Activated naive CD4-positive, alpha-beta T cell (primary cell): ENCODE data around the gene CAMKMT.

Experiments used
- DNase-seq, 4 experiments: peaks; one replicate each; lab custom pipeline; 2025; lab: John Stamatoyannopoulos, UW

CAMKMT gene

GRCh38 chr2:44691174-44691785, 329.5 kb downstream of the CAMKMT start:
- no peak for DNase-seq

GRCh38 chr2:44692821-44693220, 331.1 kb downstream of the CAMKMT start:
- no peak for DNase-seq

GRCh38 chr2:44700824-44701223, 339.1 kb downstream of the CAMKMT start:
- no peak for DNase-seq

- DNase-seq: no peak
These were observed 343.6 kb downstream of the CAMKMT start for GRCh38 chr2:44705356-44705755.

- no peak for DNase-seq
These were observed 344.2 kb downstream of the CAMKMT start for GRCh38 chr2:44705876-44706480.

GRCh38 chr2:44706681-44707553, 345.2 kb downstream of the CAMKMT start:
- DNase-seq: no peak

- no peak for DNase-seq
These were observed 346.4 kb downstream of the CAMKMT start for GRCh38 chr2:44707945-44708660.

- no peak for DNase-seq
These were observed 346.9 kb downstream of the CAMKMT start for GRCh38 chr2:44708661-44709000.

- no peak for DNase-seq
These were observed 351.4 kb downstream of the CAMKMT start for GRCh38 chr2:44713170-44713569.

GRCh38 chr2:44715671-44716081, 353.9 kb downstream of the CAMKMT start:
- DNase-seq: no peak

- DNase-seq: no peak
These were observed 354.4 kb downstream of the CAMKMT start for GRCh38 chr2:44716131-44716530.

GRCh38 chr2:44718431-44718830, 356.7 kb downstream of the CAMKMT start:
- DNase-seq: no peak

GRCh38 chr2:44719562-44719961, 357.8 kb downstream of the CAMKMT start:
- DNase-seq: no peak

- DNase-seq: no peak
These were observed 360.4 kb downstream of the CAMKMT start for GRCh38 chr2:44722026-44722625.

- no peak for DNase-seq
These were observed 362.2 kb downstream of the CAMKMT start for GRCh38 chr2:44723921-44724320.

- no peak for DNase-seq
These were observed 368.8 kb downstream of the CAMKMT start for GRCh38 chr2:44730593-44730992.

- DNase-seq: no peak
These were observed 369.8 kb downstream of the CAMKMT start for GRCh38 chr2:44731505-44731904.

GRCh38 chr2:44736270-44736942, 374.7 kb downstream of the CAMKMT start:
- no peak for DNase-seq

GRCh38 chr2:44740678-44741077, 378.9 kb downstream of the CAMKMT start:
- no peak for DNase-seq

- DNase-seq: no peak
These were observed 379.8 kb downstream of the CAMKMT start for GRCh38 chr2:44741507-44741906.

- DNase-seq: no peak
These were observed 380.3 kb downstream of the CAMKMT start for GRCh38 chr2:44742057-44742456.

- DNase-seq: no peak
These were observed 381.7 kb downstream of the CAMKMT start for GRCh38 chr2:44743473-44743872.
